GM19463 (cell line): Measurements from ENCODE around the gene ROBO1.

Source experiments
- ATAC-seq: cut with Tn5 transposase; IDR thresholded peaks from one replicate; pipeline ENCODE4 v1.9.1; 2021; ENCODE audit warnings: mild to moderate bottlenecking, moderate library complexity; ENCODE audit not compliant: unreplicated experiment

Gene ROBO1

GRCh38 chr3:78992830-78993229, 775.0 kb downstream of the ROBO1 start:
- no peak for ATAC-seq

- no peak for ATAC-seq
Measured at GRCh38 chr3:78992400-78992799, 775.4 kb downstream of the ROBO1 start.

GRCh38 chr3:78991656-78992055, 776.1 kb downstream of the ROBO1 start:
- ATAC-seq = no peak

- no peak for ATAC-seq
Measured at GRCh38 chr3:78990156-78990555, 777.6 kb downstream of the ROBO1 start.

DNA sequence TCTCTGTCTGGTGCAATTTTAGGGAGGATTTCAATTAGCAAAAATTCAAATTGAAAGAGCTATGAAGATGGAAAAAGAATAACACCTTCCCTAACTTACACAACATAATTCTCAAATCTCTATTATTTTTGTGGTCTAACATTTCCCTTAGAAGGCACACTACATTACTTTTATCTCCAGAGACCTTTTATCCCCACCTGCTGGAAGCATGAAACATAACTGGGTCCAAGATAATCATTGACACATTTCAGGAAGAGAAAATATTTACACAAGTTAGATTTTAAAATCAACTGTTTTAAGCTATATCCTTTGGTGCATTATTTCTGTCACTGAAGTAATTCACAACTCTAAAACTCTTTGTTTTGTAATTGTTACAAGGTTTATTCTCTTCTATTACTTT, 779.5 kb downstream of the ROBO1 start:
- ATAC-seq = no peak

DNA sequence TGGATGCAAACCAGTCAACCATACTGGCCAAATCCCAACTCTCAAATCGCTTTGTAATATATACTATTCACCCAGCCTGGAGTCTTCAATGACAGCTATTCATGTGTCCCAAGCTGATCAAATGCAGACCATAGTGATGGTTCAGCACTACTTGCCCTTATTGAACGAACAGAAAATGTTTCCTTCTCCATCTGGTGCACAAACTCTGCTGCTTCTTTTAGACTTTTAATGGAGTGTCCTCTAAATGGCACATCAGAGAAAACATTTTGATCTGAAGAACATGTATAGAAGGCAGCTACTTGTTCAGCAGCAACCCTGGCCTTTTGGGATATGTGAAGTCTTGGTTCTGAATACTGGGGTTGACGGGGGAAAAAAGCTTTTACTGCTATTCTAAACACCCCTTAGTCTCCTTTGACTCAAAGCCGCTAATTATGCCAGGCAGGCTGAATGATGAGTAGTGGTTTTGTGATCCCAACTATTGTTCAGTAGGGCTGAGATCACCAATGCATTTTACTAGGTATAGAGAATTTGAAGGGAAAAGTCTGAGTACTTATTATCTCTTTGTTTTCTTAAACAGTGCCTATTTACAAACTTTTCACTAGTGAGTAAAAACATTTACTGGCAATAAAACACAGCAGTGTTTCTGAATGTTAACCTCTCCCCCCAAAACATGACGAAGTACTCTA, 781.2 kb downstream of the ROBO1 start:
- ATAC-seq = no peak

DNA sequence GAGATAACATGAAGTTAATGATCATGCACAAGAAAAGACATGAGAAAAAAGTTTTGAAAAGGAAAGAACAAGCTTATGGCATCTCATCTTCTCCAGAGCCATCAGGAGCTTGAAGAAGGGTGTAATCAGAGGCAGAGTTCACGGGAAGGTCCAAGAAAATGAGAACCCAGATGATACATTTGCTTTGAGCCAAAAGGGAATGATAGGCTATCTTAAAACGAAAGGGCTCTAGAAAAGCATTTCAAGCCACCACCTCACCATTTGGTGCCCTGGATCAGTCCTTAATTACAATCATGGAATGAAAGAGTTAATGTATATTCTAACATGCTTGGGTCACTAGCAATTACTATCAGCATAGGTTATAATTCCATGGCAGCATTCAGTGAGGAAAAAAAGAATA, 781.8 kb downstream of the ROBO1 start:
- no peak for ATAC-seq

- no peak for ATAC-seq
Measured at GRCh38 chr3:78979028-78979427, 788.8 kb downstream of the ROBO1 start.

DNA sequence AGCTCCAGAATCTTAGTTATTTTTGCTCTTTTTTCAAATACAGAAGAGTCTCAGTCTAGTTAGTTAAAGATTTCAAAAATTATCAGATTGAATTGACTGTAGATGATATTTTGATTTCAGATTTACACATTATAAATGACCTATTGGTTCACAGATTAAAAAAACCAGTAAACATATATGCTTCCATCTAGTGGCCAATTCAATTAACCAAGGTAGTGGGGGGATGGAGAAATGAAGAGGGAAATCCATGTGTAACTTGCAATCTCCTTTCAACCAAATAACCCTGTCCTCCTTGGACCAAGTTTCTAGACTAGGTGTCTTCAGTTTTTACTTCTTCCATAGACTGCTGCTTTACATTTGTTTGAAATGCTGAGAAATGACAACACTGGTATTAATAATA, 789.8 kb downstream of the ROBO1 start:
- no peak for ATAC-seq

GRCh38 chr3:78977073-78977472, 790.7 kb downstream of the ROBO1 start:
- ATAC-seq = no peak

DNA sequence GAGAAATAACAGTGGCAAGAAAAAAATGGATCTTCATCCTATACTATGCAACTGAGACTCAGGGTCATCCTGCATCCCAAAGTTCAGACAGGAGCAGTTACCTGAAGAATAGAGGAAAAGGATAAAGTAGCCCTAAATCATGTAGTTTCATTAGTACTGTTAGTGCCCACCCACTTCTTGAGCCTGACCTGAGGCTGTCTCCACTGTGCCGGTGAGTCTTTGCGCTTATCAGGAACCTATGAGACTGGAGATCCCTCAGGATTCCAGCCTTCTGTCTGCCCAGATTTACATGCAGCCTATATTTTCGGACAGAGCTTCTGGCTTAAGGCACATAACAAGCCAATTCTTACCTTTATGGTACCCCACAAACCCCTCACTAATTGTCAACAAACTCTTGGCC, 791.6 kb downstream of the ROBO1 start:
- ATAC-seq = no peak

DNA sequence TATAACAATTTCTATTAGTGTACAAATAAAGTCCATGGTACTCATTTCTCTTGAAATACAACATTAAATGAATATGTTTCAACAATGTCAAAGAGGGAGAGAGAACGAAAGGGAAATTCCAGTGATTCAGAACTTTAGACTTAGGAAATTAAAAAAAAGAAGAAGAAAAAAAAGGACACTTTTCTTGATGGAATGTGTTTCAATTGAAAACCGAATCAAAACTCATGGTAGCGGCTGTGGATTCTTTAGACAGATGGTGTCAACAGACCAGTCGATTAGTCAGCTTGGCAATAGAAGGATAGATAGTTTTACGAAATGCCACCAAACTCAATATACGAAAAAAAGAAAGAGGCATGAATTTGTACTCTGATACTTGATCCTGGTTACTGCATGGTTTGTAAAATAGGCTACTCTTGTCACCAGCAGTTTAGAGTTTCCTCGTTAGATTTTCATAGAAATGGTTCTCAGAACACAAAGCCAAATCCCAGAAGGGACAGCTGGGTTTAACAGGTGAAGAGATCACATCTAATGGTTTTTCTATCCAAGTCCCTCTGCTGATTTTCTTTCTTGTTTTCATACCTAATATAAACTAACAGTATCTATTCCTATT, 793.5 kb downstream of the ROBO1 start:
- no peak for ATAC-seq

DNA sequence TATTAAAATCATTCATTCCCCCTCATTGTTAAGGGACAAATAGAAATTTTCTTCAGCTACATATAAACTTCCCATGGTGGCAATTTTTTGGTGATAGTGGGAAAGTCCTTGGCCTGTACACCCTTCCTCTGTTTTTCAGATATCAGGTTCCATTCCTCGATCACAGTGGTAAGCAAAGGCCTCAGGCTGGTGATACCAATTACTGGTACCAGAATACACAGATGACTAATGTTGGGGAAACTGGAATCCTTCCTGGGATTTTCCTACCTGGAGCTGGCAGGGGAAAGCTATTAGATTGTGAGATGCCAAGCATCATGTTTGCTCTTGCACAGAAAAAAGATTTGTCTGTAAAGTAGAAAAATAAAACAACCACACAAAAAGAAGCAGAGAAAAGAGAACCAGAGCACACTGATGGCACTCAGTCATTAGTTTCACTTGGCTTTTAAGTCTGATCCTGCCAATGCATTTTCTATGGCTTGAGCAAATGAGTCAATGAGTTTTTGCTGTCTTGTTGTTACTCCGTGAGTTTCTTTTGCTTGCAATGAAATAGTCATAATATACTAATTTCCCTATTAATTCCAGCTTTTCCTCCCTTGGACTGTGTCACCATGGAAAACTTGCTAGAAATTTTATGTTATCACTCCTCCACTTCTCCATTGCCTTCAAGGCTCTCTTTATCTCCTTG, 795.0 kb downstream of the ROBO1 start:
- ATAC-seq = no peak

- no peak for ATAC-seq
Measured at GRCh38 chr3:78970656-78971055, 797.1 kb downstream of the ROBO1 start.

- no peak for ATAC-seq
Measured at GRCh38 chr3:78969483-78969882, 798.3 kb downstream of the ROBO1 start.

- no peak for ATAC-seq
Measured at GRCh38 chr3:78967061-78967460, 800.7 kb downstream of the ROBO1 start.

DNA sequence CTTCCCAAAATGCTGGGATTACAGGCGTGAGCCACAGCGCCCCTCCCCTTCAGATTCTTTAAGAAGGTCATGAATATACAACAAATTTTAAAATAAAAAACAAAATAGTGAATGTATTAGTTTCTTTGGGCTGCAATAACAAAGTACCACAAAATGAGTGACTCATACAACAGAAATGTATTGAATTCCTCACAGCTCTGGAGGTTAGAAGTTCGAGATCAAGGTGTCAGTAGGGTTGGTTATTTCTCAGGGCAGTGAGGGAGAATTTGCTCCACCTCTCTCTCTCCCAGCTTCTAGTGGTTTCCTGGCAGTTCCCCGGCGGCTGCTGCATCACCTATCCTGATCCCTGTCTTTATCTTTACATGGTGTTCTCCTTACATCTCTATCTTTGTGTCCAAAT, 804.0 kb downstream of the ROBO1 start:
- ATAC-seq = no peak

GRCh38 chr3:78957456-78957855, 810.3 kb downstream of the ROBO1 start:
- ATAC-seq = no peak

DNA sequence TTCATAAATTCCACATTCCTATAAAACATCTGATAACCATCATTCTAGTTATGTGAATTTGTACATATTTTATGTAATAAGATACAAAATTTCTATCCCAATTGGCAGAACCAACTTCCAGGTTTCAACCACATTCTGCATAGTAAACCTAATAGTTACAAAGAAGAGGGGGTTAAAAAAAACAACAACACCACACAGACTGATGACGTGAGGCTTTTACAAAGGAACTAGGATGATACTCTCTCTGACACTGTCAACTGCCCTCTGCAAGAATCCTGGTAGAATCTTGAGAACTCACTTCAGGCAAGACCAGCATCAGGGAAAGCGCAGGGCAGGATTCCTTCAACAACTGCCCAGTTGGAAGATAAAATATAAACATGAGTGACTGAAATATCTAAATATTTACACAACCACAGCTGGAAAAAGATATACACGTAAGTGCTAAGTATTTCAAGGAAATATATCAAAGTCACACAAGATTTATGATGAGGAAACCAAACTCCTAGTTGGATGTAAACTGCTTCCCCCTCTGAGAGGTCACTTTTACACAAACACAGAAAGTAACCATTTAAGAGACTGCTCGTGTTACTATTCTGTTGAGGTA, 816.4 kb downstream of the ROBO1 start:
- ATAC-seq = no peak

- no peak for ATAC-seq
Measured at GRCh38 chr3:78941587-78941986, 826.2 kb downstream of the ROBO1 start.

- ATAC-seq = no peak
Measured at GRCh38 chr3:78940626-78941025, 827.2 kb downstream of the ROBO1 start.

DNA sequence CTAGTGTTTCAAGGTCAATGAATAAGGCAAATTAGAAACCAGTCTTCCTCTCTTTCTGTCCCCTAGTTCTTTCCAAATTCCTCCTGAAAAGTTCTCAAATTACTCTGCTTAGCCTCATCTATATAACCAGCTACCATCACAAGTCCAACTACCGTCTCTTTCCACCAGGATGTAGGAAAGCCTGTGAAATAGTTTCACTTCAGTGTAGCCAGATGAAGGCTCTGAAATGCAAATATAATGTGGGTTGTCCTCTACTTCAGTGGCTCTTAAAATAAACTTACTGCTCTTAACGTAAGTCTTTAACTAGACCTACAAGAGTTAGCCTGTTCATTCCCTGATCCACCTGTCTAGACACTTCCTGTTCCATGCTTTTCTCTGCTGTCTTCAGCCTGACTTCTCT, 827.7 kb downstream of the ROBO1 start:
- no peak for ATAC-seq
